SU-DHL-6 (cell line): ENCODE data around the gene EOLA2.

Experiments used
- EZH2phosphoT487 ChIP-seq: fragments of 200-600 bp; sonication (generic), shearing (Covaris generic); conservative IDR thresholded peaks from 2 replicates; pipeline ENCODE4 v1.6.1; 2018; ENCODE audit warnings: mild to moderate bottlenecking, antibody characterized with exemption, low read length, moderate library complexity, mixed read lengths
- TF ChIP-seq, protein P1 (sequence below): fragments of 200-600 bp; sonication (generic); IDR thresholded peaks from one replicate; pipeline ENCODE4 v1.5.1; 2017; ENCODE audit warnings: antibody characterized with exemption, mild to moderate bottlenecking, low read length, moderate library complexity; ENCODE audit not compliant: insufficient read depth, poor library complexity, severe bottlenecking

DNA sequence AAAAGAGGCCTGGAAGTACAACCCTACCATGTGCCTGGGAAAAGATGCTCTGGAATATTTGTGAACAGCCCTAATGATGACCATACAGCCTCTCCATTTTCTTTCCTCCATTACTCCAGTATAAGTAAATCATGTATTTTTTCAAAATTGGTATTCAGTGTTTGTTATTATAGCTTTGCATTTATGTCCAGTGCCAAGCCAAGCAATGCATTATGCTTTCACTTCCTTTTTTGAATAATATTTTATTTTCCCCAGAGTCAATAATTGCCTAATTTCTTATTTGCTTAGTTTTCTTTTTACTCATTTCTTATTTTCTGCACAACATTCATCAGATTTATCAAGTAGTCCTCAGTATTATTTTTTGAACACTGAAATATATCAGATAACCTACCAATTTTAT lies 49.3 kb upstream of the EOLA2 start:
- TF ChIP-seq, protein P1, sequence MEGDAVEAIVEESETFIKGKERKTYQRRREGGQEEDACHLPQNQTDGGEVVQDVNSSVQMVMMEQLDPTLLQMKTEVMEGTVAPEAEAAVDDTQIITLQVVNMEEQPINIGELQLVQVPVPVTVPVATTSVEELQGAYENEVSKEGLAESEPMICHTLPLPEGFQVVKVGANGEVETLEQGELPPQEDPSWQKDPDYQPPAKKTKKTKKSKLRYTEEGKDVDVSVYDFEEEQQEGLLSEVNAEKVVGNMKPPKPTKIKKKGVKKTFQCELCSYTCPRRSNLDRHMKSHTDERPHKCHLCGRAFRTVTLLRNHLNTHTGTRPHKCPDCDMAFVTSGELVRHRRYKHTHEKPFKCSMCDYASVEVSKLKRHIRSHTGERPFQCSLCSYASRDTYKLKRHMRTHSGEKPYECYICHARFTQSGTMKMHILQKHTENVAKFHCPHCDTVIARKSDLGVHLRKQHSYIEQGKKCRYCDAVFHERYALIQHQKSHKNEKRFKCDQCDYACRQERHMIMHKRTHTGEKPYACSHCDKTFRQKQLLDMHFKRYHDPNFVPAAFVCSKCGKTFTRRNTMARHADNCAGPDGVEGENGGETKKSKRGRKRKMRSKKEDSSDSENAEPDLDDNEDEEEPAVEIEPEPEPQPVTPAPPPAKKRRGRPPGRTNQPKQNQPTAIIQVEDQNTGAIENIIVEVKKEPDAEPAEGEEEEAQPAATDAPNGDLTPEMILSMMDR, result no peak
- no peak for TF ChIP-seq EZH2phosphoT487
